OCI-LY1 (cell line): ENCODE measurements around the gene CELSR1.

ENCODE experiments used
- EZH2 ChIP-seq: fragments of 200-600 bp; sonication (generic), shearing (Covaris generic); IDR thresholded peaks from 2 replicates; pipeline ENCODE4 v1.8.0; 2017; ENCODE audit warnings: borderline replicate concordance, mixed run types, mild to moderate bottlenecking, antibody characterized with exemption, low read length, moderate library complexity, mixed read lengths
- TF ChIP-seq, protein P1 (sequence below): fragments of 200-600 bp; sonication (generic), shearing (Covaris generic); IDR thresholded peaks from 2 replicates; pipeline ENCODE4 v1.5.1; 2017; ENCODE audit warnings: mild to moderate bottlenecking, antibody characterized with exemption, low read length, moderate library complexity, mixed read lengths

- TF ChIP-seq, protein P1, sequence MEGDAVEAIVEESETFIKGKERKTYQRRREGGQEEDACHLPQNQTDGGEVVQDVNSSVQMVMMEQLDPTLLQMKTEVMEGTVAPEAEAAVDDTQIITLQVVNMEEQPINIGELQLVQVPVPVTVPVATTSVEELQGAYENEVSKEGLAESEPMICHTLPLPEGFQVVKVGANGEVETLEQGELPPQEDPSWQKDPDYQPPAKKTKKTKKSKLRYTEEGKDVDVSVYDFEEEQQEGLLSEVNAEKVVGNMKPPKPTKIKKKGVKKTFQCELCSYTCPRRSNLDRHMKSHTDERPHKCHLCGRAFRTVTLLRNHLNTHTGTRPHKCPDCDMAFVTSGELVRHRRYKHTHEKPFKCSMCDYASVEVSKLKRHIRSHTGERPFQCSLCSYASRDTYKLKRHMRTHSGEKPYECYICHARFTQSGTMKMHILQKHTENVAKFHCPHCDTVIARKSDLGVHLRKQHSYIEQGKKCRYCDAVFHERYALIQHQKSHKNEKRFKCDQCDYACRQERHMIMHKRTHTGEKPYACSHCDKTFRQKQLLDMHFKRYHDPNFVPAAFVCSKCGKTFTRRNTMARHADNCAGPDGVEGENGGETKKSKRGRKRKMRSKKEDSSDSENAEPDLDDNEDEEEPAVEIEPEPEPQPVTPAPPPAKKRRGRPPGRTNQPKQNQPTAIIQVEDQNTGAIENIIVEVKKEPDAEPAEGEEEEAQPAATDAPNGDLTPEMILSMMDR = no peak
- no peak for TF ChIP-seq EZH2
These were observed 127.7 kb downstream of the CELSR1 start for GRCh38 chr22:46409631-46410210.
